OCI-LY7 (cell line): ENCODE measurements around the gene ISG15. TPM values are rescaled to one million over a fixed set of nuclear protein-coding genes. Genes with fewer than 3 reads are reported as not detected.

Experiments used
- BruUV-seq: library from RNA; stranded (reverse); fragments of 400-500 nt; replicated peaks from 2 replicates; lab custom pipeline; 2021; lab: Mats Ljungman, UMichigan
- CTCF ChIA-PET: fragments of 300-600 bp; sonication (Branson Sonifier 250); formaldehyde crosslinking; loops from one replicate; lab custom pipeline; 2022; ENCODE audit warnings: antibody characterized with exemption; ENCODE audit not compliant: unreplicated experiment; lab: Charles Lee
- POLR2A ChIA-PET: fragments of 300-600 bp; sonication (Branson Sonifier 250); formaldehyde crosslinking; loops from one replicate; lab custom pipeline; 2022; ENCODE audit warnings: antibody characterized with exemption; lab: Charles Lee
- DNase-seq: peaks from one replicate; pipeline ENCODE4 v3.0.0-alpha.2; 2015; ENCODE audit warnings: low spot score
- H2AFZ ChIP-seq: fragments of 200-600 bp; sonication (generic), shearing (Covaris generic); 2 replicates; pipeline ENCODE4 v1.6.1; 2014; ENCODE audit warnings: mild to moderate bottlenecking, antibody characterized with exemption, low read length, moderate library complexity
- H3K27ac ChIP-seq: fragments of 200-600 bp; sonication (generic); 2 replicates; pipeline ENCODE4 v1.5.1; 2014; ENCODE audit warnings: mixed run types, low read depth, mild to moderate bottlenecking, moderate library complexity, low read length, inconsistent platforms; ENCODE audit not compliant: poor library complexity, severe bottlenecking
- H3K36me3 ChIP-seq: fragments of 200-600 bp; sonication (generic); 2 replicates; pipeline ENCODE4 v1.6.1; 2014; ENCODE audit warnings: mild to moderate bottlenecking, antibody characterized with exemption, low read length, moderate library complexity, mixed read lengths; ENCODE audit not compliant: insufficient read depth
- H3K4me1 ChIP-seq: fragments of 200-600 bp; sonication (generic); 2 replicates; pipeline ENCODE4 v1.5.1; 2014; ENCODE audit warnings: mild to moderate bottlenecking, low read length; ENCODE audit not compliant: insufficient read depth, poor library complexity, severe bottlenecking
- H3K4me2 ChIP-seq: fragments of 200-600 bp; sonication (generic); 2 replicates; pipeline ENCODE4 v1.6.1; 2014; ENCODE audit warnings: mild to moderate bottlenecking, low read length
- H3K4me3 ChIP-seq: fragments of 200-600 bp; sonication (generic); 2 replicates; pipeline ENCODE4 v1.5.1; 2014; ENCODE audit warnings: mild to moderate bottlenecking, low read depth, low read length; ENCODE audit not compliant: poor library complexity, severe bottlenecking
- H3K79me2 ChIP-seq: fragments of 200-600 bp; sonication (generic); 2 replicates; pipeline ENCODE4 v1.6.1; 2016; ENCODE audit warnings: low read depth, mild to moderate bottlenecking, low read length, moderate library complexity, mixed read lengths; ENCODE audit not compliant: insufficient read depth
- H3K9me2 ChIP-seq: fragments of 200-600 bp; sonication (generic); 2 replicates; pipeline ENCODE4 v1.6.1; 2016; ENCODE audit warnings: mild to moderate bottlenecking, low read length, mixed read lengths; ENCODE audit not compliant: insufficient read depth
- H3K9me3 ChIP-seq: fragments of 200-600 bp; sonication (generic); 2 replicates; pipeline ENCODE4 v1.6.1; 2014; ENCODE audit warnings: mild to moderate bottlenecking, mixed run types, low read length, mixed read lengths
- H4K20me1 ChIP-seq: fragments of 200-600 bp; sonication (generic); 2 replicates; pipeline ENCODE4 v1.6.1; 2014; ENCODE audit warnings: mild to moderate bottlenecking, antibody characterized with exemption, low read length, moderate library complexity, mixed read lengths; ENCODE audit not compliant: insufficient read depth
- CTCF ChIP-seq: fragments of 200-600 bp; sonication (generic); conservative IDR thresholded peaks from 2 replicates; pipeline ENCODE4 v1.5.1; 2014; ENCODE audit warnings: mild to moderate bottlenecking, antibody characterized with exemption, low read length, moderate library complexity, mixed read lengths
- EZH2phosphoT487 ChIP-seq: fragments of 200-600 bp; sonication (generic); IDR thresholded peaks from 2 replicates; pipeline ENCODE4 v1.6.1; 2018; ENCODE audit warnings: low read depth, borderline replicate concordance, mild to moderate bottlenecking, mixed run types, antibody characterized with exemption, low read length, moderate library complexity, mixed read lengths
- intact Hi-C: fragments of 100-400 bp; cut with micrococcal nuclease; formaldehyde crosslinking; loops from one replicate; pipeline ENCODE4 v1.10.0; 2022; ENCODE audit not compliant: unreplicated experiment
- total RNA-seq, 2 experiments: library from RNA; depleted of rRNA in 1 of 2; stranded (reverse); fragments of >200 nt in 1 of 2; shearing (Covaris generic) in 1 of 2; gene quantifications; 2 replicates each; pipeline ENCODE4 v1.2.3, GENCODE V29; 2014 to 2022

The ISG15 gene
- total RNA-seq, 2 experiments from 2014 or later = 65.4 to 110 TPM

DNA sequence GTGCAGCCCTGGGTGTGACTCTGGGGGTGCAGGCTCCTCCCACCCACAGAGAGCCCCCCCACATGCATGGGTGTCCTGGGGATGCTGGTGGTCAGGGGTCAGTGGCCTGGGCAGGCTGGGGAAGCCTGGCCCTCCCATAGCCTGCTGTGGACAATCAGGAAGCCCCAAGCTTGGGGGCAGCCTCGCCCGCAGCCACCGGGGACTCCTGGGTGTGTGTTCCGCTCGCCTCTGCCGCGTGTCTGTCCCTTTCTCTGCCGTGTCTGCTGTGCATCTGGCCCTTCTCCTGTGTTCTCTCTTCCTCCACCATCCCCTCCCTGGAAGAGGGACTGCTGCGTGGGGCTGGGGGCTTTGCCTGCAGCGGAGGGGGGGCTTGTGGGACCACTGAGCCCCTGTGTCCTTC, 29.5 kb downstream of the ISG15 start:
- H3K79me2 ChIP-seq = no peaks in the 10 kb centered on the region
- ChIA-PET POLR2A (no interaction called here), CTCF (no interaction called here)
- no peaks in the 10 kb centered on the region for H3K9me3 ChIP-seq
- H3K36me3 ChIP-seq = no peaks in the 10 kb centered on the region
- H4K20me1 ChIP-seq = no peaks in the 10 kb centered on the region
- H3K4me2 ChIP-seq = no peak overlapping the region
- intact Hi-C loops = no loop called here
- H2AFZ ChIP-seq = no peak overlapping the region
- TF ChIP-seq EZH2phosphoT487 = no peak
- TF ChIP-seq CTCF = no peak
- H3K27ac ChIP-seq = no peak overlapping the region
- no peak overlapping the region for H3K4me3 ChIP-seq
- no TSS peak for BruUV-seq
- no peak for DNase-seq
- peaks cover 10% of the 10 kb centered on the region for H3K4me1 ChIP-seq
- no peaks in the 10 kb centered on the region for H3K9me2 ChIP-seq

GRCh38 chr1:1043411-1043810, 30.1 kb downstream of the ISG15 start:
- no TSS peak for BruUV-seq

DNA sequence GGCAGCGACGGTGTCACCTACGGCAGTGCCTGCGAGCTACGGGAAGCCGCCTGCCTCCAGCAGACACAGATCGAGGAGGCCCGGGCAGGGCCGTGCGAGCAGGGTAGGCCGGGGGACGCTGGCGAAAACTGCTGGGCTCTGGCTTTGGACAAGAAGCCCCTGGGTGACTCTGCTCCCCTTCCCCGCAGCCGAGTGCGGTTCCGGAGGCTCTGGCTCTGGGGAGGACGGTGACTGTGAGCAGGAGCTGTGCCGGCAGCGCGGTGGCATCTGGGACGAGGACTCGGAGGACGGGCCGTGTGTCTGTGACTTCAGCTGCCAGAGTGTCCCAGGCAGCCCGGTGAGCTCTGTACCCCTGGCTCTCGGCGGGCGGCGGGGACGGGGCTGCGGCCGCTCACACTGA, 30.6 kb downstream of the ISG15 start:
- no peak for TF ChIP-seq EZH2phosphoT487
- Histone ChIP-seq H3K36me3 (no peaks in the 10 kb centered on the region), H3K27ac (no peak overlapping the region), H3K4me2 (no peak overlapping the region), H3K4me1 (peaks cover 7% of the 10 kb centered on the region), H4K20me1 (no peaks in the 10 kb centered on the region), H3K4me3 (no peak overlapping the region), H3K79me2 (no peaks in the 10 kb centered on the region), H2AFZ (no peak overlapping the region), H3K9me3 (no peaks in the 10 kb centered on the region), H3K9me2 (no peaks in the 10 kb centered on the region)
- intact Hi-C loops = no loop called here
- ChIA-PET POLR2A (no interaction called here), CTCF (no interaction called here)
- no TSS peak for BruUV-seq
- no peak for DNase-seq

More at GRCh38 chr1:1043411-1043810, 30.1 kb downstream of the ISG15 start:
- DNase-seq = no peak
- TF ChIP-seq CTCF = no peak
- no peak for TF ChIP-seq EZH2phosphoT487
- H3K4me3 ChIP-seq = no peak overlapping the region
- no peak overlapping the region for H2AFZ ChIP-seq
- H3K27ac ChIP-seq = no peak overlapping the region
- no peak overlapping the region for H3K4me2 ChIP-seq
- peaks cover 10% of the 10 kb centered on the region for H3K4me1 ChIP-seq
- CTCF ChIA-PET = no interaction called here
- intact Hi-C loops = no loop called here
- POLR2A ChIA-PET = no interaction called here
- H3K36me3 ChIP-seq = no peaks in the 10 kb centered on the region
- H3K9me2 ChIP-seq = no peaks in the 10 kb centered on the region
- no peaks in the 10 kb centered on the region for H3K9me3 ChIP-seq
- no peaks in the 10 kb centered on the region for H4K20me1 ChIP-seq
- no peaks in the 10 kb centered on the region for H3K79me2 ChIP-seq
